Measurements from ENCODE around the gene AADACL4.

DNA sequence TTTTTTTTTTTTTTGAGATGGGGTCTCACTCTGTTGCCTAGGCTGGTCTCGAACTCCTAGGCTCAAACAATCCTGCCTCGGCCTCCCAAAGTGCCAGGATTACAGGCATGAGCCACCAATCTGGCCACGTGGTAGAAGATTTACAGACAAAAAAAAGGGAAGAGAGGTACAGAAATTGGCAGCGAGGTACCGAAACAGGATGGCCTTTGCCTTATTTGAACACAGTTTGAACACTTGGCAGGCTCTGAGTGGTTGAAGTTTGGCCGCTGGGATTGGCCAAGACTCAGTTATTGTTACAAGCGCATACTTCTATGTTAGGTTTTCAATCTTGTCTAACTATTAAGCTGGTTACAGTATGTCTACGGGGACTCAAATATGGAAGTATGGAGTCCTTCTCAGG lies 6.2 kb upstream of the AADACL4 start:
- no peak for TF ChIP-seq CTCF (IDR thresholded peaks at IDR 0.05; ENCODE audit: low read depth, low read length, poor library complexity, severe bottlenecking)
- no peak for TF ChIP-seq EZH2phosphoT487 (IDR thresholded peaks at IDR 0.05; ENCODE audit: borderline replicate concordance, low read length)
